Right lobe of liver (tissue), 6 donors: ENCODE measurements around the gene SHISA6. TPM values are rescaled to one million over a fixed set of nuclear protein-coding genes. Genes with fewer than 3 reads are reported as not detected.

ENCODE experiments used
- ATAC-seq, 4 donors: fragments of 200-7000 bp; cut with Tn5 transposase; one replicate each; pipeline ENCODE4 v1.9.1; 2020; ENCODE audit warnings: mild to moderate bottlenecking in 4 of 4, moderate library complexity in 4 of 4
- DNase-seq, 3 donors: peaks; one replicate each; pipeline ENCODE4 v3.0.0-alpha.2; 2020
- H3K27ac ChIP-seq, 3 donors: fragments of 200-600 bp; one replicate each; pipeline ENCODE4 v1.8.0; 2022
- H3K27me3 ChIP-seq, 2 donors: fragments of 200-600 bp; one replicate each; pipeline ENCODE4 v1.8.0; 2022
- H3K36me3 ChIP-seq, 4 donors: fragments of 200-600 bp; sonication (generic) in 1 of 4; one replicate each; pipeline versions ENCODE4 v1.5.1 to v1.8.0; 2017 to 2022; ENCODE audit warnings: control low read depth in 1 of 4
- H3K4me1 ChIP-seq, 4 donors: fragments of 200-600 bp; sonication (generic) in 1 of 4; one replicate each; pipeline versions ENCODE4 v1.5.1 to v1.8.0; 2017 to 2022; ENCODE audit warnings: control low read depth in 1 of 4
- H3K4me3 ChIP-seq, 3 donors: fragments of 200-600 bp; one replicate each; pipeline ENCODE4 v1.8.0; 2022
- H3K9me3 ChIP-seq, 4 donors: fragments of 200-600 bp; sonication (generic) in 1 of 4; one replicate each; pipeline versions ENCODE4 v1.5.1 to v1.8.0; 2017 to 2022; ENCODE audit warnings: control low read depth in 1 of 4
- POLR2A ChIP-seq: fragments of 450-650 bp; IDR thresholded peaks from one replicate; pipeline ENCODE4 v1.6.1; 2017; ENCODE audit warnings: antibody characterized with exemption, mild to moderate bottlenecking
- WGBS: methylation state at CpG from one replicate; pipeline ENCODE4 v1.1.6; 2018; ENCODE audit warnings: low coverage, low lambda C conversion rate; ENCODE audit not compliant: insufficient coverage; ENCODE audit errors: missing lambda C conversion rate; 5-methylcytosine and 5-hydroxymethylcytosine counted together
- intact Hi-C, 2 donors: fragments of 100-400 bp; cut with DNase I; formaldehyde crosslinking; loops; one replicate each; pipeline versions ENCODE4 v1.11.2 to v1.14.1; 2022
- total RNA-seq, 6 experiments: library from RNA; depleted of rRNA in 2 of 6; stranded (reverse); fragments of >200 nt in 2 of 6; fragmentation: NEBNext Ultra II Directional in 3 of 6; extraction: Animal tissue kit (Norgen Biotek cat#: 25700) in 3 of 6; gene quantifications; one replicate each; pipeline versions ENCODE4 v1.1.0 to v1.2.4, GENCODE V29; 2016 to 2023
- TF ChIP-seq, protein P1 (sequence below), 4 donors: fragments of 200-600 bp in 3 of 4; fragments of 450-650 bp in 1 of 4; IDR thresholded peaks; one replicate each; pipeline versions ENCODE4 v1.5.1 to v1.8.0; 2016 to 2022; ENCODE audit warnings: antibody characterized with exemption in 4 of 4, mild to moderate bottlenecking in 2 of 4
- donor health status: DM: no; HTN: yes; CAD: no.
- donor health status: DM: no; HTN: no; CAD: no.
- donor health status: DM: no; HTN: no; CAD: no.
- donor health status: DM: no; HTN: yes; CAD: no.
- donor health status: DM: no; HTN: yes; CAD: no.

The SHISA6 gene
- total RNA-seq, 6 experiments from 2014 or later = not detected

- Histone ChIP-seq H3K4me1 (no peaks in the 10 kb centered on the region), H3K27me3 (no peaks in the 10 kb centered on the region), H3K36me3 (no peaks in the 10 kb centered on the region), H3K27ac (no peak overlapping the region), H3K9me3 (peaks cover 0 to 7% (median 0%) of the 10 kb centered on the region in 4 donors), H3K4me3 (no peak overlapping the region)
- TF ChIP-seq POLR2A = no peak
- TF ChIP-seq, protein P1, sequence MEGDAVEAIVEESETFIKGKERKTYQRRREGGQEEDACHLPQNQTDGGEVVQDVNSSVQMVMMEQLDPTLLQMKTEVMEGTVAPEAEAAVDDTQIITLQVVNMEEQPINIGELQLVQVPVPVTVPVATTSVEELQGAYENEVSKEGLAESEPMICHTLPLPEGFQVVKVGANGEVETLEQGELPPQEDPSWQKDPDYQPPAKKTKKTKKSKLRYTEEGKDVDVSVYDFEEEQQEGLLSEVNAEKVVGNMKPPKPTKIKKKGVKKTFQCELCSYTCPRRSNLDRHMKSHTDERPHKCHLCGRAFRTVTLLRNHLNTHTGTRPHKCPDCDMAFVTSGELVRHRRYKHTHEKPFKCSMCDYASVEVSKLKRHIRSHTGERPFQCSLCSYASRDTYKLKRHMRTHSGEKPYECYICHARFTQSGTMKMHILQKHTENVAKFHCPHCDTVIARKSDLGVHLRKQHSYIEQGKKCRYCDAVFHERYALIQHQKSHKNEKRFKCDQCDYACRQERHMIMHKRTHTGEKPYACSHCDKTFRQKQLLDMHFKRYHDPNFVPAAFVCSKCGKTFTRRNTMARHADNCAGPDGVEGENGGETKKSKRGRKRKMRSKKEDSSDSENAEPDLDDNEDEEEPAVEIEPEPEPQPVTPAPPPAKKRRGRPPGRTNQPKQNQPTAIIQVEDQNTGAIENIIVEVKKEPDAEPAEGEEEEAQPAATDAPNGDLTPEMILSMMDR (IDR thresholded peaks at IDR 0.05) = no peak
- intact Hi-C loops = no loop called here
- ATAC-seq (no peak), DNase-seq (no peak)
- WGBS = 32% methylated on average over 15 of the region's 15 CpGs
These were observed 37.4 kb downstream of the SHISA6 start for GRCh38 chr17:11278186-11278991.

DNA sequence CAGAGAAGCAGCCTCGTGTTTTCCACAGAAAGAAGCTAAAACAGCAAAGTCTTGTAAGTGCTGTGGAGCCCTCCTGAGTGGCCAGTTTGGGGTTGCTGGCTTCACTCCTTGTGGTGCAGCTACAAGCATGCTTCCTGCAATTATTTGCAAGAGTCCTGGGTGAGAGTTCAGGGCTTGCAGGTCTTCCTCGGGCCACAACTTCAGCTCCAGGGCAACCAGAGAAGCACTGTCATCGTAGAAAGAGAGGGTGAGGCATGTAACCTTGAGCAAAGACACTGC, 37.9 kb downstream of the SHISA6 start:
- Histone ChIP-seq H3K27ac (no peak overlapping the region), H3K4me3 (no peak overlapping the region), H3K9me3 (peaks cover 0 to 7% (median 0%) of the 10 kb centered on the region in 4 donors), H3K27me3 (no peaks in the 10 kb centered on the region), H3K4me1 (no peaks in the 10 kb centered on the region), H3K36me3 (no peaks in the 10 kb centered on the region)
- DNase-seq = no peak
- 15% methylated on average over 3 of the region's 3 CpGs for WGBS
- ATAC-seq = no peak
- intact Hi-C loops = no loop called here
- TF ChIP-seq, protein P1 (IDR thresholded peaks at IDR 0.05) = no peak
- no peak for TF ChIP-seq POLR2A

DNA sequence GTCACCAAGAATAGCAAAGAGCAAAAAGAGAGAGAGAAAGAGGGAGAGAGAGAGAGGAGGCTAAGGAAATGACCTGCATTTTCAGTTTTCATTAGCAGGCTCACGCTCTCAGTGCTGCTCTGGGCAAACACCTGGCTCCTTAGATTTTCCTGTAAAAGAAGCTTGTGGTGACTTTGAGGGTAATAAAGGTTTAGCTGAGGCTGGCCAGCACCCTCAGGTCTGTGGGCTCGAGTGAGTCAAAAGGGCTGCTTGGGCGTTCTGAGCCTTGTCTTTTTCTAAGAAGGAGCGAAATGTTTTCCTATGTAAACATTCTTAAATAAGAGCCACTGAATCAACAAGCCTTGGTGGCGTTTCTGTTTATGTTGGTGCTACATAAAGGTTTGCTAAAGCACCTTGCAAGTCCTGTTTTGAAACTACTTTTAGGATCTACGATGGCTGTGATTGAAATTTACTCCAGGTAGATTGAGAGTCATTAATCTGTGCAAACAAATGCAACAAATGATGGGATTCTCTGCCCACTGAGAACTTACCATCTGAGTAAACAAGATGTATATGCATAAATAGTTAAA, 38.8 kb downstream of the SHISA6 start:
- ATAC-seq (no peak), DNase-seq (no peak)
- intact Hi-C loops = no loop called here
- Histone ChIP-seq H3K27me3 (no peaks in the 10 kb centered on the region), H3K4me3 (no peak overlapping the region), H3K36me3 (no peaks in the 10 kb centered on the region), H3K9me3 (peaks cover 0 to 7% (median 0%) of the 10 kb centered on the region in 4 donors), H3K4me1 (no peaks in the 10 kb centered on the region), H3K27ac (no peak overlapping the region)
- TF ChIP-seq, protein P1 (IDR thresholded peaks at IDR 0.05) = no peak
- no peak for TF ChIP-seq POLR2A
- WGBS = 40% methylated on average over 6 of the region's 6 CpGs

- ATAC-seq = no peak
- H3K27ac ChIP-seq = no peak overlapping the region
- no peak overlapping the region for H3K4me3 ChIP-seq
- 67% methylated on average over 2 of the region's 2 CpGs for WGBS
- no peaks in the 10 kb centered on the region for H3K4me1 ChIP-seq
- DNase-seq = no peak
- H3K36me3 ChIP-seq = no peaks in the 10 kb centered on the region
- H3K27me3 ChIP-seq = no peaks in the 10 kb centered on the region
- TF ChIP-seq, protein P1 (IDR thresholded peaks at IDR 0.05) = no peak
- no peak for TF ChIP-seq POLR2A
- intact Hi-C loops = no loop called here
- peaks cover 0 to 7% (median 0%) of the 10 kb centered on the region in 4 donors for H3K9me3 ChIP-seq
These were observed 41.6 kb downstream of the SHISA6 start for GRCh38 chr17:11282586-11282985.
